ENCODE data around the gene SMIM45.

The SMIM45 gene

GRCh38 chr22:41974691-41975290, 22.8 kb downstream of the SMIM45 start:
- peak; percentile 14 for DNase-seq

DNA sequence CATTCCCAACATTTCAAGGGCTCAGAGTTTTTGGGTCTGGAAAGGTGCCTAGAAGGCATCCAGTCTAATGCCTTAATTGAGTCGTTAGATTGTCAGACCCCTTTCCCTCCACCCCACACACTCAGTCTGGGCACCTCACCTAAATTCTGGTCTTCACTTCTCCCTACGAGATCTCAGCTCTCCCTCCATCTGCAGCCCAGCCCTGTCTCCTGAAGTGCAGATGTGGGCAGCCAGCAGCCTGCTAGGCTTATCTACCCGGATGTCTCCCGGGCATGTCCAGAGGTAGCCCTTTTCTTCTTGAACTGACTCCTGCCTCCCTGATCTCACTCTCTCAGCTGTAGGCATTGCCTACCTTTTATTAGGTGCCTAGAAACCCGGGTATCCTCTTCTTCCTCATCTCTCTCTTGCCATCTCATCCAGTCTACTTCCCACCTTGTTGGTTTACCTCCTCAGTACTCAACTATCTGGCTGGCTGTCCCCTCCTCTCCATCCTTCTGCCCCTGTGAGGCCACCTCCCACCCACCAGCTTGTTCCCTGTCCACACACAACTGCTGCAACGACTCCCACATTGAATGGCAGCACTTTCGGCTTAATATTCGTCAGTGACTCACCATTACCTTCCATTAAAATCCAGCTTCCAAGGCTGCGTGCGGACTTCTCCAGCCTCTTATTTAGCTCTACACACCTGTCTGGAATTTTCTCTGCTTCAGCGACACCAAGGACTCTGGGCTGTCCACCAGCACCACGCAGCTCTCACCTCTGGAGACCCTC, 23.5 kb downstream of the SMIM45 start:
- DNase-seq = no peak

DNA sequence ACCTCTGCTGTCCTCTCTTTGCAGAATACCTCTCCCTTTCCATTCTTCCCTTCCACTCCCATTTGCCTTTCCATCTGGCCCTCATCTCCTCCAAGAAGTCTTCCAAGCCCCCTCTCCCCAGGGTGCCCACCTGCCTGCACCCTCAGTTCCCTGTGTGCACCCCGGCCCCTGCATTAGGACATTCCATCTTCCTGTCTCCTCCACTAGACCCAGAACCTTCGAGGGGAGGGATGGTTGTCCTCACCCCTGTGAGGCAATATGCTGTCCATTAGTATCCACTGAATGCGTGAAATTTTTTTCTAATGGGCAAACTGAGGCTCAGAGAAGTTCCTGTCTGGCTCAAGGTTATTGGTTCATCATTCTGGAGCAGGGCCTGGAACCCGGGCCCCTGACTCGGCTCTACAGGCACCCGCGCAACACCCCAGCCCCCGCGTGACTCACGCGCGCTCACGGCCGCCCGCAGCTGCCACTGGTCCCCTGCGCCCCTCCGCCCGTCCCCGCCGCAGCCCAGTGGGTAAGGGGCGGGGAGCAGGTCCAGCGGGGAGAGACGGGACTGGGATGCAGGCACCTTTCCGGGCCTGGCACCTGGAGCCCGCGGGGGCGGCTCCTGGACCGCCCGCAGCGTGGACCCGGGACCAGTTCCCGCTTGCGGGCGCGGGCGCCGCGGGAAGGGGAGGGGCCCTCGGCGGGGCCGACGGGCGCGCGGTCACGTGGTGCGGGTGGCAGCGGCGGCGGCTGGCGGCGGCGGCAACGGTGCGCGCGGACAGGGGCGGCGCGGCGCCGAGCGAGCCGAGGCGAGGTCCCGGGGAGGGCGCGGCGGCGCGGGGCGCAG, 24.3 kb downstream of the SMIM45 start:
- peak; percentile 48 for DNase-seq

DNA sequence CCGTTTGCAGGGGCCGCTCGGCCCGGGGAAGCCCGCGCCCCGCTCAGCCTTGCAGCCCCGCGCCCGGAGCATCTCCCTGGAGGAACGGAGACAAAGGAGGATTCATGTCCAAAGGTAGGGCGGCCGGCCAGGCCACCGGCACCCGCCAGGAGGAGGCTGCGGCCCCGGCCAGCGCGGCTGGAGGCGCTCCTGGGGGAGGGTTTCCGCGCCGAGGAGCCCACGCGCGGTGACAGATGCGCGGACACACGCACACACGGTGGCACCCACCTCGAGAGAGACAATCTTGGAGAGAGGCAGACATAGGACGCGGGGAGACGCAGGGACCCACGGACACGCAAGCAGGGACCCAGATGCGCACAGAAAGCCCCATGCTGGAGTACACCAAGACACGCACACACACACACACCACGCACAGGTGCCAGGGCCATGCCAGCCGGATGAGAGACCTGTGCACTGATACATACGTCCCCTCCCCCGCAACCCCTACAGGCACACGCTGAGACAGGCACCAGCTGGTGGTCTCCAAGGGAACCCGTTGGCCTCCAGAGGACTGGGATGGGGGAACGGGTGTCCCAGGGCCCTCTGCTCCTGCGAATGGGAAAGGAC, 25.1 kb downstream of the SMIM45 start:
- no peak for DNase-seq

GRCh38 chr22:41978732-41979131, 26.8 kb downstream of the SMIM45 start:
- DNase-seq = no peak

- DNase-seq = no peak
Measured at GRCh38 chr22:41979423-41980250, 27.7 kb downstream of the SMIM45 start.

DNA sequence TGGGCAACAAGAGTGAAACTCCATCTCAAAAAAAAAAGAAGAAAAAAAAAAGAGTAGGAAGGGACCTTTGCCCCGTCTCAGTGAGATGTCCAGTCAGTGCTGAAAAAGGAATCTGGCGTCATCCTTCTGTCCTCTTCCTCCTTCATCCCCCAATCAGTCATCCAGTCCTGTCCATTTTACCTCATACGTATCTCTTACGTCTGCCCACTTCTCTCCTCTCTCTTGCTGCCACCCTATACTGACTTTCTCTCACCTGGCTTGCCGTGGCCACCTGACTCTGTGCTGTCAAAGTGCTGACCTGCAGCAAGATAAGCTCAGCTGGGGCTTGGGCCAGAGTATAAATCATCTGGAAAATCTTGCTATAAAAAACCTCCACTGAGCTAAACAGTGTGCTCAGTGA, 30.9 kb downstream of the SMIM45 start:
- no peak for DNase-seq

GRCh38 chr22:41983513-41984405, 31.8 kb downstream of the SMIM45 start:
- no peak for DNase-seq

DNA sequence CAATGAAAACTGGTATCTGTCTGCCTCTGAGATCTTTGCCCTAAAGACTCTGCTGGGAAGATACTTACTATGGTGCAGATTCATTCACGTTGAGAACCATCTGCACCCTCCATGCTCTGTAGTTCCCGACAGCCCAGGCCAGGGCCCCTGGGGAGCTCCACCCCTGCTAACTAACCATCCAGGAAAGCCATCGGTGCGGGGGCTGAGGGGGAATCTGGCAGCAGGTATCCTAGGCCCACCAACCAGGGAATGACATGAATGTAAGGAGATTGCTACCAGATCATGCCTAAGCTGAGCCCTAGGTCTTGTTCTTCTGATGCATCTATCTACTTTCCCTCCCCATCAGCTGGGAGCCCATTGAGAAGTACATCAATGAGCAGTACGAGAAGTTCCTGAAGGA, 35.3 kb downstream of the SMIM45 start:
- DNase-seq = no peak

GRCh38 chr22:41989246-41989645, 37.3 kb downstream of the SMIM45 start:
- DNase-seq = no peak

DNA sequence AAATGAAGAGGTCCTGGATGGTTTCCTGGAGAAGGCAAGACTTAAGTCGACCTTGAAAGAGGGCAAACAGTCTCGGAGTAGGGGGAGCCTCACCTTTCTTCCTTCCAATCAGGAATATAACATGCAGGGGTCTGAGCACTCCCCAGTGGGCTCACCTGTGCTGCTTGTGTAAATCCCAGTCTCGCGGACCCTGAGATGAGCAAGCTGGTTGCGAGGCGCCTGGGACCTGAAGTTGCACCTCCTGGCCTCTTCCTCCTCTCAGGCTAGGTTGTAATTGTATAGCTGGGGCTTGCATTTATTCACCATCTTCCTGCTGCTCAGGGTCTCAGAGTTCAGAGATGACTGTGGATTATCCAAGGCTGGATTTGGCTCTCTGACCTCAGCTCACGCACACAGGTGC, 39.2 kb downstream of the SMIM45 start:
- DNase-seq = no peak

DNA sequence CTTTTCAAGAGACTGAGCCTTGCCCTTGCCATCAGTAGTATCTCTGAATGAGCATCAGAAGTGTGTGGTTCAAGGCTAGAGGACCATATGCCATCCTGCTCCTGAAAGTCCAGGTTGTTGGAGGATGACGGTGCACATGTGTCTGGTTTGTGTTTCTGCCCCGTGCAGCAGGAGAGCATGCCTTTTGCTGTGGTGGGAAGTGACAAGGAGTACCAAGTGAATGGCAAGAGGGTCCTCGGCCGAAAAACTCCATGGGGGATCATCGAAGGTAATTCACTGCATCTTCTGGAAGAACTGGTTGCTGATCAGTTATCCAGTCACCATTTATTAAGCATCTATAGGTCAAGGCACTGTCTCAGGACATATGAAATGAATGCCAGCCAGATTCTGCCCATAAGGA, 40.5 kb downstream of the SMIM45 start:
- no peak for DNase-seq

DNA sequence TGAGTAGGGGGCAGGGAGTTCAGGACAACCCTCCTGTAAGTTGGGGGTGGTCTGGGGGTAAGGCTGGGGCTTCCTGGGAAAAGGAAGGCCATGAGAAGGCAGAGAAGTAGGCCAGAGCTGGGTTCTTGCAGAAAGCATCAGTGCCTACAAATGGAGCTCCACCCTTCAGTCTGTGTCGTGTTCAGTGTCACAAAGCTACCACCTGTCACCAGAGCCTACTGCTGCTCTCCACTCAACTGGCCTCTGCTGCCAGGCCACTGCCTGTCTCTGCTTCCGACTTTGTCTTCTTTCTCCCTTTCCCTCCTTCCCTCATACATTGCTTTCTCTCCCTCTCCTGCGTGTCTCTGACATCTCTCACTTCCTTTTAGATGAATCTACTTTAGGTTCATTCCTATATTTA, 43.3 kb downstream of the SMIM45 start:
- no peak for DNase-seq

DNA sequence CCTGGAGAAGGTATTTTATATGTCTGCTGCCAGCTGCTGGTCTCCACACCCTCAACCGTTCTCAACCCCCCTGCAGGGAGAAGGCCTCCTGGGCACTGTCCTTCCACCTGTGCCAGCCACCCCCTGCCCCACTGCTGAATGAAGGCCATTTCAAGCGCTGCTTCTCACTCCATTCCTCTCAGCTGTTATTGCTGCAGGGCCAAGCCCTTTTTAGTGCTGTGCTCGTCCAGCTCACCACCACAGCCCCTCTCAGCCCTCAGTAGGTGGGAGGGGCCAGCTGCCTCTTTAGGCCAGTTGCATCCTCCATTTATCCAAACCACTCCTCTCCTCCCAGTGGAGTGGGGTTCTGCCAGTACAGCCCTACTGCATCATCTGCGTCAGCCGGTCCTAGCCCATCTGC, 44.9 kb downstream of the SMIM45 start:
- no peak for DNase-seq

- DNase-seq = peak; percentile 85
Measured at GRCh38 chr22:41998361-41999261, 46.7 kb downstream of the SMIM45 start, which contains the start of gene WBP2NL. Gene WBP2NL, plus strand, starts transcription at chr22:41998788. Its CDS starts 31 bp downstream, at chr22:41998819.

DNA sequence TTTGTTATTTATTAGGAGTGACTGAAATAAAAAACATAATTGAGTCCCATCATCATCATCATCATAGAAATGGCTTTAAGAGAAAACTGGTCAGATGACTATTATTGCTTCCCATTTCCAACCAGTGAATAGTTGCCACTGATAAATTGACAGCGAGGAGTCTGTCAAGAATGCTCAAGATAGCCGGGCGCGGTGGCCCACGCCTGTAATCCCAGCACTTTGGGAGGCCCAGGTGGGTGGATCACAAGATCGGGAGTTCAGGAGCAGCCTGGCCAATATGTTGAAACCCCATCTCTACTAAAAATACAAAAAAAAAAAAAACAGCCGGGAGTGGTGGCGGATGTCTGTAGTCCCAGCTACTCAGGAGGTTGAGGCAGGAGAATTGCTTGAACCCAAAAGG, 48.5 kb downstream of the SMIM45 start:
- no peak for DNase-seq

DNA sequence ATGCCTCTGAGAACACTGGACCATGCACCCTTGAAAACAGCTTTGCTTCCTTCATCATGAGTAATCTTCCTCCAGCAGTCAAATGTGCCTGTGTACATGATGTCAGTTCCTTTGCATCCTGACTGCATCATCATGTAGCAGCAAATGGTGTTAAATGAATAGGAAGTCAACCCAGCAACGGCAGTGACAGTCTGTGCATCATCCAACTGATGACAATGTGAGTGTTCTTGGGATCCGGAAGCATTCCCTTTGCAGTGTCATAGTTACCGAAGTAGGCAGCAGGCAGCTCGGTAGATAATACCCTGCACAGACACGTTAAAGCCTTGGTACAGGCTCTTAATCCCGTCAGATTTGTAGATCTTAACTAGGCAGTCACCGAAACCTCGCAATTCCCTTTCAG, 49.2 kb downstream of the SMIM45 start:
- peak; percentile 16 for DNase-seq

DNA sequence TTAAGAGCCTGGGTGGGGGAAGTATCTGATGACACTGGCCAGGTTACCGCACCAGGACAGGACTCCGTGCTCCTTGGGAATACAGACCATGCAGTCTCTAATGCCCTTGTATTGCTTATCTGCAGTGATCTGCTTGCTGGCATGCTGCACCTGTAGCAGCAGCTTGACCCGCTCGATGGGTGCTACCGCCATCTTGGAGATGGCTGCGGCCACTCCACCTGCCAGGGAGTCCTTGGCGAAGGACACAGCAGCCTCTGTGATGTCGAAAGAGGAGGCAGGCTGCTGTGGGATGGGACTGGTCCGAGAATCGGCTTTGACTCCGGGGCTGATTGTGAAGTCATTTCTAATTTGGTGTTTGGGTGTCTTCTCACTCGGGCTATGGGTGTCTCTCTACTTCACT, 49.8 kb downstream of the SMIM45 start:
- no peak for DNase-seq

- no peak for DNase-seq
Measured at GRCh38 chr22:42007922-42008321, 56.0 kb downstream of the SMIM45 start.
